Measurements from ENCODE around the gene PFDN5. TPM values are rescaled to one million over a fixed set of nuclear protein-coding genes. Genes with fewer than 3 reads are reported as not detected.
A peak's percentile ranks its signal among the peaks of the same experiment; 100 is the strongest.

PFDN5 gene
- total and polyA plus RNA-seq, 9 of the 15 experiments (the other 6 are each of a cell fraction or from before 2014, with no cell fraction given) = 361 to 1,636 (median 742) TPM

DNA sequence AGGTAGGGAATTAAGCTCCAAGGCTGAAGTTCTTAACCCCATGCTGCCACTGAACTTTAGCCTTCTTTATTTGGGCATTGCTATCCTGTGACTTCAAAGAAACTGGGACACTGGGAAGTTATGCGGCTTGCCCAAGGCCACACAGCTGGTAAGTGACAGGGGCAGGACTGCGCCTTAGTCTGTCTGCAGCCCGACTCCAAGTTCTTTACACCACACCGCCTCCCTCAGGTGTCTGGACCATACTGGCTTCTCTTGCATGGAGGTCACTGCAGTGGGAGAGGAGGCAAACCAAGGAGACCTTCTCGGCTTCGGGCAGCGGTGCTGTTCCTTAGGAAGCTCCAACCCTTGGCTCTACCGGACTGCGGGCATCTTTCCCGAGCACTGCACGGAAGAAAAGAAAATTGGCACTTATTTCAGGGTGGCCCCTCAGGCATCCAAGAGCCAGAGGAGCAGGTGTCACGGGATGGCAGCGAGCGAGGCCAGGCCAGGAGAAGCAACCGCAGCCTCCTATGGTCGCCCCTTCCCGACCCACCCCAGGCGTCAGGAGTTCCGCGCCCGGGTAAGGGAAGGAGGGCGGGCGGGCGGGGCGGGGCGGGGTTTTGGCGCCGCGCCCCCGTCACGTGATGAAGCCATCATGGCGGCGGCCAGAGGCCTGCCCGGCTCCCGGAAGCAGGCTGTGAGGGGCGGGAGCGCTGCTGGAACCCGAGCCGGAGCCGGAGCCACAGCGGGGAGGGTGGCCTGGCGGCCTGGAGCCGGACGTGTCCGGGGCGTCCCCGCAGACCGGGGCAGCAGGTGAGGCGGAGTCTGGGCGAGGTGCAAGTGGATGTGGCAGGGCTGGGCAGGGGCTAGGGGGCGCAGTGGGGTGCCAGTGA is 43.6 kb upstream of the PFDN5 start (continued):
- TF ChIP-seq TAF1 (IDR thresholded peaks at IDR 0.05; ENCODE audit: control insufficient read depth, extremely low read depth, insufficient read depth, low read length, severe bottlenecking) (peak; percentile 68), RBBP5 (IDR thresholded peaks at IDR 0.05; ENCODE audit: borderline replicate concordance, insufficient read depth, low read length, poor library complexity, severe bottlenecking) (peak; percentile 85), ZNF436 (CRISPR knock-in tag; IDR thresholded peaks at IDR 0.05) (no peak), HDAC8 (tag; IDR thresholded peaks at IDR 0.05) (no peak), ZC3H4 (CRISPR knock-in tag; IDR thresholded peaks at IDR 0.05; ENCODE audit: borderline replicate concordance) (no peak)
- TF ChIP-seq, protein P1, sequence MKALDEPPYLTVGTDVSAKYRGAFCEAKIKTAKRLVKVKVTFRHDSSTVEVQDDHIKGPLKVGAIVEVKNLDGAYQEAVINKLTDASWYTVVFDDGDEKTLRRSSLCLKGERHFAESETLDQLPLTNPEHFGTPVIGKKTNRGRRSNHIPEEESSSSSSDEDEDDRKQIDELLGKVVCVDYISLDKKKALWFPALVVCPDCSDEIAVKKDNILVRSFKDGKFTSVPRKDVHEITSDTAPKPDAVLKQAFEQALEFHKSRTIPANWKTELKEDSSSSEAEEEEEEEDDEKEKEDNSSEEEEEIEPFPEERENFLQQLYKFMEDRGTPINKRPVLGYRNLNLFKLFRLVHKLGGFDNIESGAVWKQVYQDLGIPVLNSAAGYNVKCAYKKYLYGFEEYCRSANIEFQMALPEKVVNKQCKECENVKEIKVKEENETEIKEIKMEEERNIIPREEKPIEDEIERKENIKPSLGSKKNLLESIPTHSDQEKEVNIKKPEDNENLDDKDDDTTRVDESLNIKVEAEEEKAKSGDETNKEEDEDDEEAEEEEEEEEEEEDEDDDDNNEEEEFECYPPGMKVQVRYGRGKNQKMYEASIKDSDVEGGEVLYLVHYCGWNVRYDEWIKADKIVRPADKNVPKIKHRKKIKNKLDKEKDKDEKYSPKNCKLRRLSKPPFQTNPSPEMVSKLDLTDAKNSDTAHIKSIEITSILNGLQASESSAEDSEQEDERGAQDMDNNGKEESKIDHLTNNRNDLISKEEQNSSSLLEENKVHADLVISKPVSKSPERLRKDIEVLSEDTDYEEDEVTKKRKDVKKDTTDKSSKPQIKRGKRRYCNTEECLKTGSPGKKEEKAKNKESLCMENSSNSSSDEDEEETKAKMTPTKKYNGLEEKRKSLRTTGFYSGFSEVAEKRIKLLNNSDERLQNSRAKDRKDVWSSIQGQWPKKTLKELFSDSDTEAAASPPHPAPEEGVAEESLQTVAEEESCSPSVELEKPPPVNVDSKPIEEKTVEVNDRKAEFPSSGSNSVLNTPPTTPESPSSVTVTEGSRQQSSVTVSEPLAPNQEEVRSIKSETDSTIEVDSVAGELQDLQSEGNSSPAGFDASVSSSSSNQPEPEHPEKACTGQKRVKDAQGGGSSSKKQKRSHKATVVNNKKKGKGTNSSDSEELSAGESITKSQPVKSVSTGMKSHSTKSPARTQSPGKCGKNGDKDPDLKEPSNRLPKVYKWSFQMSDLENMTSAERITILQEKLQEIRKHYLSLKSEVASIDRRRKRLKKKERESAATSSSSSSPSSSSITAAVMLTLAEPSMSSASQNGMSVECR (CRISPR knock-in tag; IDR thresholded peaks at IDR 0.05) = peak; percentile 72; the same call in 1 of the 2 replicates
- TF ChIP-seq, protein P2, sequence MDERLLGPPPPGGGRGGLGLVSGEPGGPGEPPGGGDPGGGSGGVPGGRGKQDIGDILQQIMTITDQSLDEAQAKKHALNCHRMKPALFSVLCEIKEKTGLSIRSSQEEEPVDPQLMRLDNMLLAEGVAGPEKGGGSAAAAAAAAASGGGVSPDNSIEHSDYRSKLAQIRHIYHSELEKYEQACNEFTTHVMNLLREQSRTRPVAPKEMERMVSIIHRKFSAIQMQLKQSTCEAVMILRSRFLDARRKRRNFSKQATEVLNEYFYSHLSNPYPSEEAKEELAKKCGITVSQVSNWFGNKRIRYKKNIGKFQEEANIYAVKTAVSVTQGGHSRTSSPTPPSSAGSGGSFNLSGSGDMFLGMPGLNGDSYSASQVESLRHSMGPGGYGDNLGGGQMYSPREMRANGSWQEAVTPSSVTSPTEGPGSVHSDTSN (CRISPR knock-in tag; IDR thresholded peaks at IDR 0.05; ENCODE audit: low read depth) = no peak
- TF ChIP-seq, protein P2 (tag; conservative IDR thresholded peaks at IDR 0.05; ENCODE audit: low read depth) = no peak
- TF ChIP-seq, protein P3, sequence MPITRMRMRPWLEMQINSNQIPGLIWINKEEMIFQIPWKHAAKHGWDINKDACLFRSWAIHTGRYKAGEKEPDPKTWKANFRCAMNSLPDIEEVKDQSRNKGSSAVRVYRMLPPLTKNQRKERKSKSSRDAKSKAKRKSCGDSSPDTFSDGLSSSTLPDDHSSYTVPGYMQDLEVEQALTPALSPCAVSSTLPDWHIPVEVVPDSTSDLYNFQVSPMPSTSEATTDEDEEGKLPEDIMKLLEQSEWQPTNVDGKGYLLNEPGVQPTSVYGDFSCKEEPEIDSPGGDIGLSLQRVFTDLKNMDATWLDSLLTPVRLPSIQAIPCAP (CRISPR knock-in tag; IDR thresholded peaks at IDR 0.05; ENCODE audit: borderline replicate concordance) = no peak

Measured in K562 (cell line).